HepG2 (cell line): ENCODE measurements around the gene CD209. TPM values are rescaled to one million over a fixed set of nuclear protein-coding genes. Genes with fewer than 3 reads are reported as not detected.

Experiments
- ATAC-seq: fragments of 200-7000 bp; cut with Tn5 transposase; 3 replicates; pipeline ENCODE4 v1.9.1; 2020; ENCODE audit warnings: mild to moderate bottlenecking, moderate library complexity
- BruUV-seq: library from RNA; stranded (reverse); fragments of 400-500 nt; replicated peaks from 2 replicates; lab custom pipeline; 2021; lab: Mats Ljungman, UMichigan
- CTCF ChIA-PET: fragments of 300-600 bp; formaldehyde crosslinking; extraction: SDS; loops from one replicate; lab custom pipeline; 2021; ENCODE audit warnings: low total read pairs, inconsistent platforms, low intra/inter-chr PET ratio; lab: Yijun Ruan, JAX
- POLR2A ChIA-PET: fragments of 350-600 bp; sonication (Branson Sonifier 250); formaldehyde crosslinking; loops from one replicate; lab custom pipeline; 2020; ENCODE audit warnings: antibody characterized with exemption, inconsistent platforms; lab: Yijun Ruan, JAX
- DNase-seq: peaks from one replicate; pipeline ENCODE4 v3.0.0-alpha.2; 2015; ENCODE audit warnings: low spot score
- FAIRE-seq: peaks from 3 replicates; lab custom pipeline; 2011; peaks lifted over from hg19 to GRCh38; lab: Jason Lieb, UNC
- H2AFZ ChIP-seq: one replicate; pipeline ENCODE4 v1.6.1; 2011; ENCODE audit warnings: low read length, inconsistent platforms
- H3K27ac ChIP-seq: fragments of 300-600 bp; 3 replicates; pipeline ENCODE4 v1.8.0; 2011; ENCODE audit warnings: mixed run types, mild to moderate bottlenecking, mixed read lengths, low read length, inconsistent platforms; ENCODE audit not compliant: insufficient read depth; ENCODE audit errors: extremely low read length
- H3K27me3 ChIP-seq, 2 experiments: fragments of 200-600 bp in 1 of 2; 2 replicates in 1 of 2; 3 replicates in 1 of 2; pipeline versions ENCODE4 v1.6.0 to v1.8.0; 2011; ENCODE audit warnings: low read length in 2 of 2, mild to moderate bottlenecking in 2 of 2, moderate library complexity in 2 of 2, inconsistent platforms in 1 of 2; ENCODE audit not compliant: insufficient read depth in 2 of 2, control insufficient read depth in 1 of 2
- H3K36me3 ChIP-seq, 2 experiments: fragments of 200-600 bp in 1 of 2; replicated peaks in 1 of 2; 2 replicates in 1 of 2; 3 replicates in 1 of 2; pipeline versions ENCODE4 v1.5.1 to v1.8.0; 2011; ENCODE audit warnings: low read length in 2 of 2, inconsistent platforms in 1 of 2; ENCODE audit not compliant: insufficient read depth in 2 of 2, control insufficient read depth in 1 of 2
- H3K4me1 ChIP-seq: 2 replicates; pipeline ENCODE4 v1.5.1; 2012; ENCODE audit warnings: low read length, inconsistent platforms; ENCODE audit not compliant: insufficient read depth
- H3K4me2 ChIP-seq: 2 replicates; pipeline ENCODE4 v1.6.0; 2011; ENCODE audit warnings: low read depth, low read length, inconsistent platforms
- H3K4me3 ChIP-seq, 3 experiments: fragments of 200-600 bp in 1 of 3; sonication (generic), shearing (Covaris generic) in 1 of 3; replicated peaks in 1 of 3; 2 replicates each; pipeline ENCODE4 v1.5.1; 2011 to 2016; ENCODE audit warnings: low read length in 3 of 3, inconsistent platforms in 2 of 3, low read depth in 2 of 3, mild to moderate bottlenecking in 2 of 3, control low read depth in 1 of 3, mixed read lengths in 1 of 3; ENCODE audit not compliant: insufficient read depth in 1 of 3
- H3K79me2 ChIP-seq: one replicate; pipeline ENCODE4 v1.6.1; 2011; ENCODE audit warnings: low read length, inconsistent platforms; ENCODE audit not compliant: insufficient read depth
- H3K9ac ChIP-seq: 2 replicates; pipeline ENCODE4 v1.6.0; 2011; ENCODE audit warnings: mild to moderate bottlenecking, low read depth, low read length, inconsistent platforms; ENCODE audit not compliant: insufficient read depth
- H3K9me3 ChIP-seq: 2 replicates; pipeline ENCODE4 v1.5.1; 2012; ENCODE audit warnings: mild to moderate bottlenecking, low read length
- H4K20me1 ChIP-seq: 2 replicates; pipeline ENCODE4 v1.6.0; 2011; ENCODE audit warnings: inconsistent platforms, mild to moderate bottlenecking, low read length, moderate library complexity; ENCODE audit not compliant: insufficient read depth
- FOXO1 ChIP-seq: sonication (generic); formaldehyde crosslinking; IDR thresholded peaks from 2 replicates; pipeline ENCODE4 v1.4.0; 2020; ENCODE audit warnings: missing genetic modification reagents
- KIAA2018 ChIP-seq: sonication (generic); formaldehyde crosslinking; IDR thresholded peaks from 2 replicates; pipeline ENCODE4 v1.5.0; 2020; ENCODE audit warnings: mild to moderate bottlenecking, missing genetic modification reagents, borderline replicate concordance
- MATR3 ChIP-seq: sonication (generic); formaldehyde crosslinking; IDR thresholded peaks from 2 replicates; pipeline ENCODE4 v1.4.0; 2020; ENCODE audit warnings: missing genetic modification reagents
- MED1 ChIP-seq: sonication (generic); formaldehyde crosslinking; IDR thresholded peaks from 2 replicates; pipeline ENCODE4 v1.4.0; 2020; ENCODE audit warnings: missing genetic modification reagents
- NONO ChIP-seq, 2 experiments: fragments of 450-650 bp in 1 of 2; sonication (generic) in 1 of 2; formaldehyde crosslinking in 1 of 2; IDR thresholded peaks in 1 of 2; conservative IDR thresholded peaks in 1 of 2; 2 replicates each; pipeline versions ENCODE4 v1.6.1 to v1.8.0; 2017 to 2022; ENCODE audit warnings: mild to moderate bottlenecking in 1 of 2, missing genetic modification reagents in 1 of 2, moderate library complexity in 1 of 2
- TBX2 ChIP-seq: sonication (generic); formaldehyde crosslinking; IDR thresholded peaks from 2 replicates; pipeline ENCODE4 v1.5.0; 2020; ENCODE audit warnings: missing genetic modification reagents, mild to moderate bottlenecking, borderline replicate concordance
- ZBTB49 ChIP-seq: sonication (generic); formaldehyde crosslinking; IDR thresholded peaks from 2 replicates; pipeline ENCODE4 v1.4.0; 2020; ENCODE audit warnings: missing genetic modification reagents, borderline replicate concordance
- ZNF576 ChIP-seq: sonication (generic); formaldehyde crosslinking; IDR thresholded peaks from 2 replicates; pipeline ENCODE4 v1.4.0; 2020; ENCODE audit warnings: mild to moderate bottlenecking, missing genetic modification reagents
- ZNF580 ChIP-seq: IDR thresholded peaks from 2 replicates; pipeline ENCODE4 v1.6.1; 2016; ENCODE audit warnings: low read depth, borderline replicate concordance
- ZNF740 ChIP-seq: sonication (generic); formaldehyde crosslinking; IDR thresholded peaks from 2 replicates; pipeline ENCODE4 v1.4.0; 2020; ENCODE audit warnings: missing genetic modification reagents
- WGBS: methylation state at CpG from one replicate; pipeline ENCODE4 v1.1.6; 2017; ENCODE audit warnings: low lambda C conversion rate; 5-methylcytosine and 5-hydroxymethylcytosine counted together
- in situ Hi-C: cut with HindIII; loops from 2 replicates; pipeline ENCODE4 v1.10.0; 2017; ENCODE audit warnings: low pct_unique_long_range_greater_than_20kb; ENCODE audit not compliant: extremely low pct_ligation_motif_present
- intact Hi-C: fragments of 100-400 bp; cut with micrococcal nuclease; formaldehyde crosslinking; loops from one replicate; pipeline ENCODE4 v1.10.0; 2022; ENCODE audit not compliant: unreplicated experiment
- polyA plus RNA-seq, 8 experiments: library from polyadenylated mRNA; depleted of rRNA in 3 of 8; stranded (reverse) in 7 of 8; unstranded in 1 of 8; fragments of >200 nt; fragmentation: Illumina TruSeq in 4 of 8; extraction: Trizol in 4 of 8; gene quantifications; 2 replicates each; pipeline versions ENCODE4 v1.2.1 to v1.2.3, GENCODE V29; 2011 to 2016; ENCODE audit warnings: low read depth in 4 of 8, missing spikeins in 1 of 8, mixed read lengths in 1 of 8; ENCODE audit not compliant: insufficient read depth in 1 of 8
- total RNA-seq, 5 experiments: library from RNA; depleted of rRNA; stranded (reverse); fragments of >200 nt; fragmentation: Illumina TruSeq; extraction: Trizol; gene quantifications; 2 replicates each; pipeline ENCODE4 v1.2.3, GENCODE V29; 2016; ENCODE audit warnings: low read depth in 1 of 5

The CD209 gene
- total and polyA plus RNA-seq, 2 of the 13 experiments (the other 11 are each of a cell fraction or from before 2014, with no cell fraction given): not detected

GRCh38 chr19:7740682-7741054, 6.7 kb downstream of the CD209 start:
- in situ Hi-C loops: no loop called here

More at GRCh38 chr19:7740682-7741054, 6.7 kb downstream of the CD209 start:
- Histone ChIP-seq H3K4me3 (no peak overlapping the region), H3K27ac (no peak overlapping the region), H3K36me3 (no peaks in the 10 kb centered on the region), H4K20me1 (no peaks in the 10 kb centered on the region), H3K4me2 (no peak overlapping the region), H3K27me3 (peaks cover 3 to 27% of the 10 kb centered on the region in 2 experiments; a peak in 2 of 5 replicates), H3K9ac (no peak overlapping the region), H3K4me1 (peaks cover 10% of the 10 kb centered on the region; the same call in 1 of the 2 replicates), H3K79me2 (no peaks in the 10 kb centered on the region), H2AFZ (no peak overlapping the region), H3K9me3 (no peaks in the 10 kb centered on the region)
- intact Hi-C loops: no loop called here
- POLR2A ChIA-PET: no interaction called here
- FAIRE-seq (no peak), DNase-seq (no peak), ATAC-seq (no peak)
- BruUV-seq: no TSS peak
- 25% methylated on average over 6 of the region's 6 CpGs for WGBS
- TF ChIP-seq MED1 (CRISPR knock-in tag): no peak
- TF ChIP-seq ZNF580 (CRISPR knock-in tag): no peak
- no peak for TF ChIP-seq ZNF740 (CRISPR knock-in tag)
- no peak for TF ChIP-seq MATR3
- TF ChIP-seq TBX2 (CRISPR knock-in tag): no peak
- no peak for TF ChIP-seq FOXO1
- no peak for TF ChIP-seq NONO (IDR thresholded peaks at IDR 0.05)
- TF ChIP-seq NONO (CRISPR knock-in tag; conservative IDR thresholded peaks at IDR 0.05): no peak
- TF ChIP-seq ZBTB49 (CRISPR knock-in tag): no peak
- TF ChIP-seq ZNF576 (CRISPR knock-in tag): no peak
- TF ChIP-seq KIAA2018 (CRISPR knock-in tag): no peak
- CTCF ChIA-PET: no interaction called here
